ENCODE measurements around the gene SLC35D2. TPM values are rescaled to one million over a fixed set of nuclear protein-coding genes. Genes with fewer than 3 reads are reported as not detected.
"Not testable (repeated sequence)": the region's sequence is repeated elsewhere in the genome, so short reads cannot be mapped to it uniquely, and the experiment has no call there.

SLC35D2 gene
- total and polyA plus RNA-seq, 12 donors, result 10.8 to 20.8 (median 13.2) TPM

DNA sequence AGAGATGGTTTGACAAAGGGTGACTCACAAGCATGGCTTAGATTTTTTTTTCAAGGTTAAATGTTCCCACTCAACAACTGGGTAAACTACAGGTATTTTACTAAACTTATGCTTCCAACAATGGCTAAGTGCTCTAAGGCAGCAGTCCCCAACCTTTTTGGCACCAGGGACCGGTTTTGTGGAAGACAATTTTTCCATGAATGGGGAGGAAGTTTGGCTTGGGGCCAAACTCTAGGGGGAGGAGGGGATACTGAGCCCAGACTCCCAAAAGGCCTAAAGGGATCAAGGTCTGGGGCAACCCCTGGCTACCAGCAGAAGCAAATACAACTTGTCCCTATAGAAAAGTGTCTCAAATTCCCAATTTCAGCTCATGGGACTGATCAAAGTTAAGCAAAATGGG, 49.6 kb downstream of the SLC35D2 start:
- Histone ChIP-seq H3K36me3 (peaks cover 0 to 46% (median 0%) of the 10 kb centered on the region in 9 donors), H3K27me3 (no peaks in the 10 kb centered on the region), H3K9me3 (no peaks in the 10 kb centered on the region), H3K27ac (no peak overlapping the region), H3K4me1 (no peaks in the 10 kb centered on the region), H3K4me3 (no peak overlapping the region)
- no peak for DNase-seq
- WGBS, 2 donors, result 39 to 41% methylated on average over 1 of the region's 1 CpG
- no peak for ATAC-seq
- TF ChIP-seq CTCF (IDR thresholded peaks at IDR 0.05), result no peak
- intact Hi-C loops (cut with DNase I), result loop anchor here in 4 of 10 donors (5.0 to 10.0 kb wide), 3 partner anchors 111 to 333 kb away; partner anchors contain the start of gene HABP4 (in 1 of the 4)

DNA sequence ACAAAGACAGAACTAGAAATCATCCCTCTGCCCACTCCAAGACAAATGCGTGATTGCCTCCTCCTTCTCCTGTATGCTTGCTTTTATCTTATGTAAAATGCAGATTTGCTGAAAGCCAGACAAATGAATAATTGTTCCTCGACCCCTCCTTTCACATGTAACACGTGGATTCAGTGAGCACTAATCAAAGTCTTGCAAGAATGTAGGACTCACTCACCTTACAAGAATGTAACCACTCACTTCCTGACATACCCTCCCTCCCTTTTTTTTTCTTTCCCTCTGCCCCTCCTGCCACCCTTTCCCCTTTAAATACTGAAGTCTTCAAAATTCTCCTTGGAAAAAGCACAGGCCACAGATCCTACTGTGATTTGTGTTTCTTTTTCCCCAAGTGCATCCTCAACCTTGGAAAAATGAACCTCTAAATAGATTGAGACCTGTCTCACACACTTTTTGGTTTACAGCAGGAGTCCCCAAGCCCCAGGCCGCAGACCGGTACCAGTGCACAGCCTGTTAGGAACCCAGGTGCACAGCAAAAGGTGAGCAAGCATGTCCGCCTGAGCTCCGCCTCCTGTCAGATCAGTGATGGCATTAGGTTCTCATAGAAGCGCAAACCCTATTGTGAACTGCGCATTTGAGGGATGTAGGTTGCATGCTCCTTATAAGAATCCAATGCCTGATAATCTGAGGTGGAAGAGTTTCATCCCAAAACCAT, 52.1 kb downstream of the SLC35D2 start:
- Histone ChIP-seq H3K4me3 (no peak overlapping the region), H3K36me3 (peaks cover 0 to 41% (median 0%) of the 10 kb centered on the region in 9 donors), H3K27ac (no peak overlapping the region), H3K27me3 (no peaks in the 10 kb centered on the region), H3K9me3 (no peaks in the 10 kb centered on the region), H3K4me1 (no peaks in the 10 kb centered on the region)
- 81 to 92% methylated on average over 9 of the region's 9 CpGs for WGBS, 2 donors
- DNase-seq (no peak), ATAC-seq (no peak)
- TF ChIP-seq CTCF (IDR thresholded peaks at IDR 0.05), result no peak
- intact Hi-C loops (cut with DNase I), result loop anchor here in 4 of 10 donors (5.0 to 10.0 kb wide), 3 partner anchors 113 to 336 kb away; partner anchors contain the start of gene HABP4 (in 1 of the 4)

DNA sequence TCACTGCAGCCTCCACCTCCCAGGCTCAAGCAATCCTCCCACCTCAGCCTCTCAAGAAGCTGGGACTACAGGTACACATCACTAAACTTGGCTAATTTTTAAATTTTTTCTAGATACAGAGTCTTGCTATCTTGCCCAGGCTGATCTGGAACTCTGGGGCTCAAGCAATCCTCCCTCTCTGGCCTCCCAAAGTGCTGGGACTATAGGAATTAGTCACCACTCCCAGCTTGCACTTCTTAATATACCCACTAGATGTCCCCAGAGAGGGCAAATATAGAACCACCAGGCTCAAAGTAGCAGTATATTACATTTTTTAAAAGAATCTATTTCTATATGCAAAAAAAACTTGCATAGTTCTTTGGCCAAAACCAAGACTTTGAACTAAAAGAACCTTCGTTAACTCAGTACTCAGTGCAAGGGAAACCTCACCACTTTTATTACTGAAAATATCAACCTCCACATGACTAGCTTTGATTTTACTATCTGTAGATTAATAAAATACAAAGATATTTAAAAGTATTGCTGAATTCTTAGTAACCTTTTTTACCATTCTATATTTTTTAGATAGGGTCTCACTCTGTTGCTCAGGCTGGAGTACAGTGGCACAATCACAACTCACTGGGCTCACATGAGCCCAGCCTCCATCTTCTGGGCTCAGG, 55.7 kb downstream of the SLC35D2 start:
- peaks cover 0 to 37% (median 3%) of the 10 kb centered on the region in 9 donors for H3K36me3 ChIP-seq
- WGBS, 2 donors, result 49 to 55% methylated on average over 1 of the region's 1 CpG
- H3K9me3 ChIP-seq, result no peaks in the 10 kb centered on the region
- intact Hi-C loops (cut with DNase I), result loop anchor here in 9 of 10 donors (2.0 to 10.0 kb wide), 6 partner anchors 87 to 339 kb away; partner anchors contain the start of genes HABP4 (in 2 of the 9) and ZNF367 (in 2 of the 9)
- H3K27ac ChIP-seq, result no peak overlapping the region
- TF ChIP-seq CTCF (IDR thresholded peaks at IDR 0.05), result peak; percentile 81 to 90 (median 85)
- H3K4me3 ChIP-seq, result no peak overlapping the region
- peak in 1 of 2 donors; percentile 52 for DNase-seq
- ATAC-seq, result peak; percentile 29 to 86 (median 70)
- no peaks in the 10 kb centered on the region for H3K4me1 ChIP-seq
- H3K27me3 ChIP-seq, result no peaks in the 10 kb centered on the region

DNA sequence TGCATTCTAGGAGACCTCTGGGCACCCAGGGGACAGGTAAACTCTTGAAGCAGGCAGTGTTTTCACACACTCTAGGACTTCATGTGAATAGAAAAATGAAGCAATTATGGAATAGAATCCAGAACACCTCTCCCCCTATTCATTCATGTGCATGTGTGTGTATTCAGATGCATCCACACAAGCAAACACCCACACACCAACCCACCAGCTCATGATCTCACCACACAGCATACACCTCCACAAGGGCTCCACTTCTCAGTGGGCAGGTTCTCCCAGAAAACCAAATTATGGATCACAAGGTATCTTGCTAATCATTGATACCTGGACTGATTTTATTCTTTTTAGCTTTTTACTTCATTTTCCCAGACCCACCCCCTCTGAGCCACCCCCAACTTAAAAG, 60.3 kb downstream of the SLC35D2 start:
- no peak overlapping the region for H3K4me3 ChIP-seq
- H3K36me3 ChIP-seq, result peaks cover 0 to 67% (median 15%) of the 10 kb centered on the region in 9 donors
- intact Hi-C loops (cut with DNase I), result loop anchor here in 5 of 10 donors (5.0 to 10.0 kb wide), 4 partner anchors 91 to 232 kb away; partner anchors contain the start of genes ZNF367 (in 2 of the 5) and HABP4 (in 1 of the 5)
- no peak for DNase-seq
- no peaks in the 10 kb centered on the region for H3K9me3 ChIP-seq
- TF ChIP-seq CTCF (IDR thresholded peaks at IDR 0.05), result no peak
- H3K27me3 ChIP-seq, result no peaks in the 10 kb centered on the region
- no peak for ATAC-seq
- H3K27ac ChIP-seq, result no peak overlapping the region
- no peaks in the 10 kb centered on the region for H3K4me1 ChIP-seq

DNA sequence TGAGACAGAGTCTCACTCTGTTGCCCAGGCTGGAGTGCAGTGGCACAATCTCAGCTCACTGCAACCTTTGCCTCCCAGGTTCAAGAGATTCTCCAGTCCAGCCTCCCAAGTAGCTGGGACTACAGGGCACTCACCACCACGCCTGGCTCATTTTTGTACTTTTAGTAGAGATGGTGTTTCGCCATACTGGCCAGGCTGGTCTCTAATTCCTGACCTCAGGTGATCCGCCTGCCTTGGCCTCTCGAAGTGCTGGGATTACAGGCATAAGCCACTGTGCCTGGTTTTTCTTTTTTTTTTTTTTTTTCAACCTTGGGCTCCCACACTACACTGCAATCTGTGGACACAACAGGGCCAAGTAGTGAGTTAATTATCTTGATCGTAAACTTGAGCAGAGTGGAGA, 60.8 kb downstream of the SLC35D2 start:
- WGBS, 2 donors, result 94 to 95% methylated on average over 5 of the region's 5 CpGs
- intact Hi-C loops (cut with DNase I), result loop anchor here in 5 of 10 donors (5.0 to 10.0 kb wide), 4 partner anchors 90 to 232 kb away; partner anchors contain the start of genes ZNF367 (in 2 of the 5) and HABP4 (in 1 of the 5)
- not testable (repeated sequence) for H3K9me3 ChIP-seq, ATAC-seq, H3K4me3 ChIP-seq, H3K27ac ChIP-seq, DNase-seq, H3K4me1 ChIP-seq, H3K27me3 ChIP-seq
- H3K36me3 ChIP-seq, result peaks cover 0 to 70% (median 15%) of the 10 kb centered on the region in 9 donors

DNA sequence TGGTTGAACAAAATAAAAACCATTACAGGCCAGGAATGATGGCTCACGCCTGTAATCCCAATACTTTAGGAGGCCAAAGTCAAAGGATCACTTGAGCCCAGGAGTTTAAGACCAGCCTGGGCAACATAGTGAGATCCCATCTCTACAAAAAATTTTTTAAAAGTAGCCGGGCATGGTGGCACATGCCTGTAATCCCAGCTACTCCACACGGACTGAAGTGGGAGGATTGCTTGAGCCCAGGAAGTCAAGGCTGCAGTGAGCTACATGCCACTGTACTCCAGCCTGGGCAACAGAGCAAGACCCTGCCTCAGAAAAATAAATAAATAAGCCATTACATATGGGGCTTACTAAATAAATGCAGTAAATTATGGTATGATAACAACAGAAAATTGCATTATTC, 61.3 kb downstream of the SLC35D2 start:
- not testable (repeated sequence) for ATAC-seq, H3K27me3 ChIP-seq, DNase-seq, H3K9me3 ChIP-seq, H3K4me3 ChIP-seq, H3K27ac ChIP-seq, H3K4me1 ChIP-seq
- intact Hi-C loops (cut with DNase I), result loop anchor here in 5 of 10 donors (5.0 to 10.0 kb wide), 4 partner anchors 90 to 233 kb away; partner anchors contain the start of genes ZNF367 (in 2 of the 5) and HABP4 (in 1 of the 5)
- H3K36me3 ChIP-seq, result peaks cover 0 to 70% (median 15%) of the 10 kb centered on the region in 9 donors
- WGBS, 2 donors, result 90 to 93% methylated on average over 3 of the region's 3 CpGs
